ENCODE results near the gene IGHMBP2.

IGHMBP2 gene

DNA sequence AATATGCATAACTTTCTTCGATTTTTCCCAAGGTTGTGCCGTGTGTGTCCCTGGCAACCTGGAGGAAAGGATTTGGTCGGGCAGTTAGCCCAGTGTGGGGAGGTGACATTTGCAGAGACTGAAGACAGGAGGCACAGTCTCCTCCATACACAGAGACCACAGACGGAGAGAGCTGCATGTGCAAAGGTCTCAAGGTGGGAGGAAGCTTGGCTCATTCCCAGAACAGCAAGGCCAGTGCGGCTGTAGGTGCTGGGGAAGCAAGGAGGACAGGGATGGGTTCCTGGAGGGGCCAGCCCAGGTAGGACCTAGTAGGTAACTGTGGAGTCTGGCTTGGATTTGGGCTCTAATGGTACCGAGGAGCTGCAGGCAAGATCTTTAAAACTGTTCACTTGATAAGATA is 41.3 kb upstream of the IGHMBP2 start:
- DNase-seq (ENCODE audit: insufficient read length, low spot score) (no peak), FAIRE-seq (no peak)
- TF ChIP-seq, protein P1, sequence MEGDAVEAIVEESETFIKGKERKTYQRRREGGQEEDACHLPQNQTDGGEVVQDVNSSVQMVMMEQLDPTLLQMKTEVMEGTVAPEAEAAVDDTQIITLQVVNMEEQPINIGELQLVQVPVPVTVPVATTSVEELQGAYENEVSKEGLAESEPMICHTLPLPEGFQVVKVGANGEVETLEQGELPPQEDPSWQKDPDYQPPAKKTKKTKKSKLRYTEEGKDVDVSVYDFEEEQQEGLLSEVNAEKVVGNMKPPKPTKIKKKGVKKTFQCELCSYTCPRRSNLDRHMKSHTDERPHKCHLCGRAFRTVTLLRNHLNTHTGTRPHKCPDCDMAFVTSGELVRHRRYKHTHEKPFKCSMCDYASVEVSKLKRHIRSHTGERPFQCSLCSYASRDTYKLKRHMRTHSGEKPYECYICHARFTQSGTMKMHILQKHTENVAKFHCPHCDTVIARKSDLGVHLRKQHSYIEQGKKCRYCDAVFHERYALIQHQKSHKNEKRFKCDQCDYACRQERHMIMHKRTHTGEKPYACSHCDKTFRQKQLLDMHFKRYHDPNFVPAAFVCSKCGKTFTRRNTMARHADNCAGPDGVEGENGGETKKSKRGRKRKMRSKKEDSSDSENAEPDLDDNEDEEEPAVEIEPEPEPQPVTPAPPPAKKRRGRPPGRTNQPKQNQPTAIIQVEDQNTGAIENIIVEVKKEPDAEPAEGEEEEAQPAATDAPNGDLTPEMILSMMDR (IDR thresholded peaks at IDR 0.05; ENCODE audit: insufficient read depth, missing control alignments): no peak

DNA sequence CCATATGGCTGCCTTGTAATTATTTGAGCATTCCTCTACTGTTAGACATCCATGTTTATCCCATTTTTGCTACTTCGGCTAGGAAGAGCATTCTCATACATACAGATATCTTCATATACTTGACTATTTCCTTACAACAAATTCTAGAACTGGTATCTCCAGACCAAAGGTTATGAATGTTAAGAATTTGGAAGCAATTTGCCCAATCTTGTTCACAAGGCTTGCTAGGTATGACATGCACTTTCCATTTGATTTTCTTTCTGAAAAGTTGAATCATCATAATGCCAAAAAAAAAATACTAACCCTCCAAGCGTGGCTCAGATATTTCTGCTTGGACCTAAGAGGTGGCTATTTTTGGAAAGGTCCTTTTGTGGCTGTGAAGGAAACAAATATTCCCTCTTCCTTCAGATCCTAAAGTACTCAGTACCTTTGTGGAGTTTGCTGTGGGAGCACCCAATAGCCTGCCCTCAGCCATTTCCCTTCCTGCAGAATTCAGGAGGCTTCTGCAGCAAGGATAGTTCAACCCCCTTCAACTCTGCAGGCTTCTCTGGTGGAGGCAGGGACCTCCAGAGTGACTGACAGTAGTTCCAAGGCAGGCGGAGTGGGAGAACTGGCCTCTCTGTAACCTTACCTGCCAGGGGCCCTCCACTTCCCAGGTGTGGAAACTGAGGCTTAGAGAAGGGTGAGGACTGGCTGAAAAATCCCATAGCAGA is 40.0 kb upstream of the IGHMBP2 start:
- TF ChIP-seq, protein P1 (IDR thresholded peaks at IDR 0.05; ENCODE audit: insufficient read depth, missing control alignments): no peak
- FAIRE-seq: no peak
- no peak for DNase-seq (ENCODE audit: insufficient read length, low spot score)

DNA sequence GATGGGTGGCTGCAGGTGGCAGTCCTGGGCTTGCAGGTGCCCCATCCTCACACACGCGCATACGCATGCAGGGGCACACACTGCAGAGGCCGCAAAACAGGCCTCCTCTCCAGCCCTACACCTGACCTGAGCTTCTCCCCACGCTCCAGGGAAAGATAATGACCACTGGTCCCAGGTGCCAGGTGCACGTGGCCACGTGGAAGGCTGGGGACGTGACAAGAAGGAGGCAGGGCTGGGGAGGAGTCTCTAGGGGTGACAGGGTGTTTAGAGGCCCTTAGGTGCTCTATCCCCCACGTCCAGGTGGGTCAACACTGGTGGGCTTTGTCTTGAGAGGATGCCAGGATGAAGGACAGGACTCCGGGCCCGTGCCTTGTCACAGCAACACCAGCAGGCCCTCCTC is 38.5 kb upstream of the IGHMBP2 start:
- FAIRE-seq (no peak), DNase-seq (ENCODE audit: insufficient read length, low spot score) (no peak)
- TF ChIP-seq, protein P1 (IDR thresholded peaks at IDR 0.05; ENCODE audit: insufficient read depth, missing control alignments): no peak

DNA sequence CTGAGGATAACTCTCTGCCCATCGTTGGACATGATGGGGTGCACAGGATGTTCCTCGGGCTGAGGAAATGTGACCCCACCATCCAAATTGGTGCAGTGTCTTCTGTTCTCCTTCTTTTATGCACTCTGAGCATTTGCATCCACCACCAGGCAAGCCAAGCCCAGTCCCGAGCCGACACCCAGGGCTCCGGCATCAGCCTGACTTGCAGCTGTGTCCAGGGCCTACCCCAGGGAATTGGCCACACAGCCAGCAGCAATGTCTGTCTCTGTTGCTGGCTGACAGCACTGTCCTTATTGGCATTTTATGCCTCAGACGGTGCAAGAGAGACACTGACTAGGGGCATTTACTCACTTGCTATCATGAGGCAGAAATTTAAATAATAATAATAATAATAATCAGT is 36.6 kb upstream of the IGHMBP2 start:
- TF ChIP-seq, protein P1 (IDR thresholded peaks at IDR 0.05; ENCODE audit: insufficient read depth, missing control alignments): no peak
- DNase-seq (ENCODE audit: insufficient read length, low spot score) (no peak), FAIRE-seq (no peak)

DNA sequence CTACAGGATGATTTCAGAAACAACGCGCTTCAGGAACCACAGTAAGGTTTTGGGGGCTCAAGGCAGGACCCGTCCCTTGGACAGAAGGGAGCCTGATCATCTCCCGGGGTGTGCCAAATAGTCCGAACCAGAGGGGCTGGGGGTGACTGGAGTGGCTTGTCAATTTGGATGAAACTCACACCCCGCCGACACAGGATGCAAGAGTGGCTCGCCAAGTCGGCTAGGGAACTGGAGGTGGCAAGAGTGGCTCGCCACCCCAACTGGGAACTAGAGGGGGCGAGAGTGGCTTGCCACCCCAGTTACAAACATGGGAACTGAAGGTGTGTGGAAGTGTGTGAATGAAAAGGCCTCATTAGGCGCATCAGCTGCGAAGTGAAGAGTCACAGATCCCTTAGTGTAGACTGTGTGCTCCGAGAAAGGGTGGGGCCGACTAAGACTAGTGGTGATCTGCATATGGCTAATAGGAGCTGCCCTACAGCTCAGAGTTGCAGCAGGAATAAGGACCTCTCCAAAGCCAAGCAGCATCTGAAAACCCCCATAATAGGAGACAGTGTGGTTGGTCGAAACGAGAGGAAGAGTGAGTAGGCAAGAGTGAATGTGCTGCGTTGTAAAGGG is 35.4 kb upstream of the IGHMBP2 start:
- FAIRE-seq (no peak), DNase-seq (ENCODE audit: insufficient read length, low spot score) (no peak)
- TF ChIP-seq, protein P1 (IDR thresholded peaks at IDR 0.05; ENCODE audit: insufficient read depth, missing control alignments): no peak

DNA sequence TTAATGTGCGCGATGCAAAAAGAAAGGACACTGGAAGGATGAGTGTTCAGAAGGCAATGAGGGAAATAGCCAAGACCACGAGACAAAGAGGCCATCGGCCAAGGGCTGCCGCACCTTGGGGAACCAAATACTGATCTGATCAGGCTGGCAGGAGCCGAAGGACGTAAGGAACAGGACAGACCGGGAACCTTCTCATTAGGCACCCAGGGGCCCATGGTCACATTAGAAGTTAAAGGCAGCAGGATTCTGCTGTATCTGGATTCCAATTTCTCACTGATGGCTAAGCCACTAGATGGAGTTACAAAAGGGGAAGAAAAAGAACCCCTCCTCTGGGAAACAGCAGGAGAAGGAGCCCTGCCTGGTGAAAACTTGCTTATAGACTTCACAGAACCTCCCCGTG is 33.2 kb upstream of the IGHMBP2 start:
- FAIRE-seq (no peak), DNase-seq (ENCODE audit: insufficient read length, low spot score) (no peak)

More for the DNA sequence above, 33.2 kb upstream of the IGHMBP2 start:
- TF ChIP-seq, protein P1 (IDR thresholded peaks at IDR 0.05; ENCODE audit: insufficient read depth, missing control alignments): no peak

All from D721Med (cell line).